ELR (cell line): ENCODE results near the gene WBP1L.
A peak's percentile ranks its signal among the peaks of the same experiment; 100 is the strongest.
"Not testable (repeated sequence)": the region's sequence is repeated elsewhere in the genome, so short reads cannot be mapped to it uniquely, and the experiment has no call there.

ENCODE experiments used
- DNase-seq: peaks from one replicate; pipeline ENCODE4 v3.0.0-alpha.2; 2015; ENCODE audit warnings: low read depth

Gene WBP1L

DNA sequence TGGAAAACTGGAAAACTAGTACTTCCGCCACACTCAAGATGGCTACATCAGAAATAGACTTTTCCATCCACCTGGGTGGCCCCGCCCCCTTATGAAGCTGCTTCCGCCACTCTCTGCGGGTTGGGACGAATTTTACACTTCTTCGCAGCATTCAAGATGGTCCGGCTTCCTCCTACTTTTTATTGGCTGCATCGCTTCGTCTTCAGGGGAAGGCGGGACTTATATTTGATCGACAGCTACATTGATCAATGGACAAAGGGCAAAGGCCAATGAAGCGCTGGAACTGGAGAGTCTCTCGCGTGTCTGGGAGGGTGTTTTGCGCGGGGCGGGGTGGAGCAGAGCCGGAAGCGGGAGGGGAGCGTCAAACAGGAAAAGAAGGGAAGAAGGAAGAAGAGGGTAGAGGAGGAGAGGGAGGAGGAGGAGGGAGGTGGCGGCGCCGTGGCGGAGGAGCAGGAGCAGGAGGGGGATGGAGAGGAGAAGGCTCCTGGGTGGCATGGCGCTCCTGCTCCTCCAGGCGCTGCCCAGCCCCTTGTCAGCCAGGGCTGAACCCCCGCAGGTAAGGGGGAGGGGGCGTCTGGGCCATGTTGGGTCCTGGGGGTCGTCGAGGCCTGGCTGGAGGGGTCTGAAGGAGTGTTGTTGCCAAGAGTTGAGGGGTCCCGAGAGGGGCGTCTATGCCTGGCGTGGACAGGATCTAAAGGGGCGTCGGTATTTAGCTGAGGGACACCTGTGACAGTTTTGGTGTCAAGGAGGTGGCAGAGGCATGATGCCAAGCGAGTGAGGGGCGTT, at the start of gene WBP1L:
Gene WBP1L, plus strand, starts transcription at position 361 of the 786 bp plus-strand sequence. Its CDS starts 106 bp downstream, at position 467.
- peak; percentile 100 for DNase-seq

DNA sequence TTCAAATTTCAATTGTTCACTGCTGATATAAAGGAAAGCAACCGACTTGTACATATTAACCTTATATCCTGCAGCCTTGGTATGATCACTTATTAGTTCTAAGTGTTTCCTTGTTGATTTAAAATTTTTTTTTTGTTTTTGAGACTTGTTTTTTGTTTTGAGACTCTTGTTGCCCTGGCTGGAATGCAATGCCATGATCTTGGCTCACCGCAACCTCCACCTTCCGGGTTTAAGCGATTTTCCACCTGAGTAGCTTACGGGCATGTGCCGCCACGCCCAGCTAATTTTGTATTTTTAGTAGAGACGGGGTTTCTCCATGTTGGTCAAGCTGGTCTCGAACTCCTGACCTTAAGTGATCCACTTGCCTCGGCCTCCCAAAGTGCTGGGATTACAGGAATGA, 48.3 kb upstream of the WBP1L start:
- not testable (repeated sequence) for DNase-seq

DNA sequence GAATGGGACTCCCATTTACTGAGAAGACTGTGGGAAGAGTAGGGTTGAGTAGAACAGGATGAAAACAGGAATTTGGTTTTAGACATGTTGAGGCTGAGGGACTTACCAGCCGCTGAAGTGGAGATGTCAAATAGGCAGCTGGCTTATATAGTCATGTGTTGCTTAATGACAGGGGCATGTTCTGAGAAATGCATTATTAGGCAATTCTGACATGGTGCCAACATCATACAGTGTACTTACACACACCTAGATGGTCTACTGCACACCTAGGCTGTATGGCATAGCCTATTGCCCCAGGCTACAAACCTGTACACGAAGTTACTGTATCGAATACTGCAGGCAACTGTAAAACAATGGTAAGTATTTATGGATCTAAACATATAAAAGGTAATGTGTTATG, 47.0 kb upstream of the WBP1L start:
- no peak for DNase-seq

DNA sequence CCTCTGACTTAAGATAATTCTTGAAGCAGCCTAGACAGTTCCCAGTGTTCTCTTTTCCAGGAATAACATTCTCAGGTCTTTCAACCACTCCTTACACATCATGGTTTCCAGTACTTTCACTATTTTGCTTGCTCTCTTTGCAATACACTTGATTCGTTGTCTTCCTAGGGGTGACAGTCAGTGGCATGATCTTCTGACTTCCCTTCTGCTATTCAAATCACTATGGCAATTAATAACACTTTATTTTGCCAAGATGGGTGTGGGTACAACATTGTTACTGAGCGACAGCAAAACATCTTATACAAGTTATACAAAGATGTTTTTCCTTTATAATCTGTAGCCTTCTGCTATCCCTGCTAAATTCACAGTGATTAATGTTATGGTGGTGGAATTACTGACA, 44.9 kb upstream of the WBP1L start:
- no peak for DNase-seq

DNA sequence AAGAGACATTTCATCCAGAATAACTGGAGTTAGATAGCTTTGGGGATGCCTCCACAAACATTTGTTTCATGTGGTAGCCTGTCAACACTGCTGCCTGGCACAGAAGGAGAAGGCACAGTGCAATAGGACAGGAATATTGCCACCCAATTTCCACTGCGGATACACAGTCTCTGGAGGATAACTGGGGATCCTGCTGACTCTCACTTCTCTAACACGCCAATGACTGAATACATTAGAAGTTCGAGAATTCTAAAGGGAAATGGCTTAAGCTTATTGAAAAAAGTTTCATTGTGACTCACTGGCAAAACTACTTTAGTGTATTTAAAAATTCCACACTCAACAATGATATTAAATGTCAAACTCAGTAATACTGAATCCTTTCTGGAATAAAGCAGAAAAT, 42.5 kb upstream of the WBP1L start:
- DNase-seq, result no peak

DNA sequence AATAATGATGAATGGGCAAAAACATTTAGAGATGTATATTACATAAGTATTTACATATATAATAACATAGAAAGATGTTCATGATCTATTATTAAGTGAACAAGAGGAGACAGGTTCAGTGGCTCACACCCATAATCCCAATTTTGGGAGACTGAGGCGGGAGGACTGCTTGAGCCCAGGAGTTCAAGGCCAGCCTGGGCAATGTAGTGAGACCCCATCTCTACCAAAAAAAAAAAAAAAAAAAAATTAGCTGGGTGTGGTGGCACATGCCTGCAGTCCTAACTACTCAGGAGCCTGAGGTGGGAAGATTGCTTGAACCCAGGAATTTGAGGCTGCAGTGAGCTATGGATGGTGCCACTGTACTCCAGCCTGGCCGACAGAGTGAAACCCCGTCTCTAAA, 42.0 kb upstream of the WBP1L start:
- DNase-seq, result no peak

DNA sequence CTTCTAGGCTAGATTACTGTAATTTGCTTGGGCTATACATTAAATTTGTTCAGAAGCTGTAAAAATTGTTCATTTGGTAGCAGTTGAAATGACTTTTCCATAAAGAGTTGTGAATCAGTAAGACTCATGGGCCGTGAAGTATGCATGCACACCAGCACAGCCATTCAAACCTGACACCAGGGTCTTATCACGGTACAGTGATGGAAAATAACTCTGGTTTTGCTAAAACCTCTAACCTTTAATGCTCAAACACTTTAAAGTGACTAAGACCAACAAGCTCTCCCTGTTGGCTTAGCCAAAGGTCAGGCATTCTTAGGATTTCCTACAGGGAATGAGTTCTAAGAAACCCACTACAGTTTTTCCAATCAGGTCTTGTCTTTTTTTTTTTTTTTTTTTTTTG, 41.0 kb upstream of the WBP1L start:
- no peak for DNase-seq

DNA sequence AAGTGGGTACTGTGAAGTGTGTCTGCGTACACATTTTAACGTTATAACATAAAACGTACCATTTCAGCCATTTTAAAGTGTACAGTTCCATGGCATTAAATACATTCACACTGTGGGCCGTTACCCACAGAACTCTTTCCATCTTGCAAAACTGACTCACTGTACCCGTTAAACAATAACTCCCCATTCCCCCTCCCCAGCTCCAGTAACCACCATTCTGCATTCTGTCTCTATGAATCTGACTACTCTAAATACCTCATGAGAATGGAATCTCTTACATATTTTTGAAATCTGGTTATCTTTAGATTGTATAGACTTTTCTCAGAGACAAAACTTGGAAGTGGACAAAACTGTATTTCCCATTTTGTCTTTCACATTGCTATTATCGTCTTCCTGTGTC, 38.8 kb upstream of the WBP1L start:
- DNase-seq, result peak; percentile 87

DNA sequence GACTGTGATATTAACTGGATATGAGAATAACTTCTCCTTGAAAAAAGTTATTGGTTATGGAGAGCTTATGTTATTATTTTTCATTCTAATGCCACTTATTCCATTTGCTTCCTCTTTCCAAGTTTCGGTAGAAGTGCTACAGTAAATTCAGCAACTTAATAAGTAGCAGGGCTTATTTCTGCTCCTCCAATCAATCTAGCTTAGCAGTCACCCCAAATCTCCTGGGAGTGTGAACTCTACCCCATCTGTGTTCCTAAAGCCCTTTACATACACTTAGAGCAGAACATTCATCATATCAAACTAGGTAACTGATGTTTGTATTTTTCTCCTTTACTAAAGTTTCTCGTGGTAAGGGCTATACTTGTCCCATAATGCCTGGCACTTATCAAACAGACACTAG, 38.2 kb upstream of the WBP1L start:
- DNase-seq, result no peak

DNA sequence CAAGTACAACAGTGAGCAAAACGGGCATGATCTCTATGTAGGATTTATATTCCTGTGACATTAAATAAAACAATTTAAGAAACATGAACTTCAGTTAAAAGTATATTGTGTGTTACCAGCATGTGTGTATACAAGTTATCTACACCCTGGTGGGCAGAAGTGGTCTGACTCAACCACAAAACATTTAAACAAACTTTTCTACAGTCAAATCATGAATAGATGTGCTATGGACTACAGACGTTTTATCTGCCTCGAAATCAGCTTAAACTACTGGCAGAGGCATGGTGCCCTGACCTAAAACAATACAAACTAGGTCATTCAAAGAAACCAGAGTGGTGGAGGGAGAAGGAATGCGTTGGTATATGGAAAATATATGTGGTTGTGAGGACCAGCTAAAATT, 33.1 kb upstream of the WBP1L start:
- DNase-seq, result peak; percentile 91

DNA sequence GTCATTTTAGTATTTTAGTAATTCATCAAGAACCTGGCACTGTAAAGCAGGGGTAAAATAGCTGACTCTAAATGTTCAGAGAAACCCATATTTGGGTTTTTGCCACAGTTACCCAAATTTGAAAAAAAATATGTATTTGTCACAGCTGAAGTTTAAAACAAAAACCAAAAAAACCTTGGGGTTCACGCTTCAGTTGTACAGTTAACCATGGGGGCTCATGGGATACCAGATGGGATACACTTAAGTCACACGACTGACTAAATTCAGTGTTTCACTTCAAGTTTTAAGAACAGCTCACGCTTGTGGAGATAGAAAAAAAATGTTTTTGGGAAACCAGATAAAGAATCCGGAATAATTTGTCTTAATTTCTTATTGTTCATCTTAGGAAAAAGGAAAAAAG, 31.7 kb upstream of the WBP1L start:
- no peak for DNase-seq

DNA sequence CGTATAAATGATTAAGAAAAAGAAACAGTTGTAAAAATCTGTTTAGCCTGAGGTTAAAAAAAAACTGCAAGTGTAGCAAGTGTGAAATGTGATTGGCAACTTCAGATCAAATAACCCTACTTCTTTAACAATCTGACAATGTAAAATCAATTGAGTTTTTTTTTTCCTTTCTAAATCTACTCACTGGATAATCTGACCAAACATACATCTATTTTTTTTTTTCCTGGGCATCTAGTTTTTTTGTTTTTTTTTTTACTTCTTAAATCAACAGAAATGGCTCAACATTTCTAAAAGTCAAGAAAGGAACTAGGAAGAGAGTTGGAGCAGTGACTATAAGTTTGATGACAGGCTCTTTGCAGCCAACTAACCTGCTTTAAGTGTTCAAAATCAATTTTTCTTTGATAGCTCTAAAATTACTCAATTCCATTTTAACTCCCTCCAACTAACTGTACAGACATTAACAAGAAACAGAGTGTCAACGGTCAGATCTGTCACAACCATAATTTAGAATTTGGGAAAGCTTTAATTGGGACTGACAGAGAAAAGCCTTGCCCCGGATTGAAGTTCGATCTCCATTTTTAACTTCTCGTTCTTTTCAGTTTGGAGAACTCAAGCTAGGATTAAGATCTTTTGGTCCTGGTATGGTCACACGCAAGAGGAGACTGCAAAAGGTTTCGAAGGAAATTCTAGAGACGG, 30.8 kb upstream of the WBP1L start:
- DNase-seq, result no peak

DNA sequence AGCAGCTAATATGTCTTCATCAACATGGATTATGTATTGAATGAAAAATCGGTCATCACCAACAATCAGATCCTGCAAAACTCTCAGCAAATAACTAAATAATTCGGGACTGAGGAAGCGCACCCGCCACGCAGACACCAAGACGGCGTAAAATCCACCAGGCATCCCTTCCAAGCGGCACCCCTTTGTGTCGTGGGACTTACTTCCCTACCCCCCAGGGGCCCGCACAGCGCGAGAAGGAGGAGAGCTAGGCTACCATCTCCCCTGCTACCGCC, 30.3 kb upstream of the WBP1L start:
- no peak for DNase-seq

DNA sequence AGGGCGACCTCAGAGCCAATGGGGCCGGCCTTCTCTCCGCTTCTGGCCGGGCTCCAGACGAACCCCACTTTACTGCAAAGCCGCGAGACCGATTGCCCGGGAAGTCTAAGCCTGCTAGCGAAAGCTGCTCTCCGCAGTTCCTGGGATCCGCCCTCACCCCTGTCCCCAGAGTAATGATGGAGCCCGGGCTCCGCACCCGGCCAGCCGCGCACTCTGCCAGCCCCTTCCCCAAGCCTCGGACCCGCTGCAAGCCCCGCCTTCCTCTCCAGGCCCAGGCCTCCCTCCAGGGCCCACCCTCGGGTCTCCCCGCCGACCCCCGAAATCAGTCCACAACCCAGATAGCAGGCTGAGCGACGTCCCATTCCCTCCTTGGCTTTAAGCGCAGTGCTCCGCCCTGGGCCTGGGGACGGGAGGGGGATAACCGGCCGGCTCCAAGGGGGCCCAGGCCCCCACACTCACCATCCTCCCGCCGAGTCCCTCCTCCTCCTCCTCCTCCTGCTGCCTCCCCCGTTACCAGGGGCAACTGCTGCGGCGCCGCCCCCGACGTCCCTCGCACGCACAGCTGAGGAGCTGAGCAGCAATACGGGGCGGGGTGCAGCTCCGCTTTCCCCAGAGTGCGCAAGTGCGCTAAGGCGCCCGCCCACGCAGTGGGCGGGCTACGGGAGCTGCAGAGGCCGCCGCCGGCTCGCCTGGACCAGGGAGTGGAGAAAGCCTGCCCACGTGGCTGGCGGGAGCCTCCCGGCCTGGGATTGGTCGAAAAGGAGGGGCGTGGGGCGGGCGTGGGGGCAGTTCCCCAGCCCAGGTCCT, 29.7 kb upstream of the WBP1L start, which contains the start of gene ARL3:
Gene ARL3, minus strand, starts transcription at position 584 of the 807 bp plus-strand sequence. Its CDS starts 122 bp downstream, at position 462.
- DNase-seq, result peak; percentile 99

DNA sequence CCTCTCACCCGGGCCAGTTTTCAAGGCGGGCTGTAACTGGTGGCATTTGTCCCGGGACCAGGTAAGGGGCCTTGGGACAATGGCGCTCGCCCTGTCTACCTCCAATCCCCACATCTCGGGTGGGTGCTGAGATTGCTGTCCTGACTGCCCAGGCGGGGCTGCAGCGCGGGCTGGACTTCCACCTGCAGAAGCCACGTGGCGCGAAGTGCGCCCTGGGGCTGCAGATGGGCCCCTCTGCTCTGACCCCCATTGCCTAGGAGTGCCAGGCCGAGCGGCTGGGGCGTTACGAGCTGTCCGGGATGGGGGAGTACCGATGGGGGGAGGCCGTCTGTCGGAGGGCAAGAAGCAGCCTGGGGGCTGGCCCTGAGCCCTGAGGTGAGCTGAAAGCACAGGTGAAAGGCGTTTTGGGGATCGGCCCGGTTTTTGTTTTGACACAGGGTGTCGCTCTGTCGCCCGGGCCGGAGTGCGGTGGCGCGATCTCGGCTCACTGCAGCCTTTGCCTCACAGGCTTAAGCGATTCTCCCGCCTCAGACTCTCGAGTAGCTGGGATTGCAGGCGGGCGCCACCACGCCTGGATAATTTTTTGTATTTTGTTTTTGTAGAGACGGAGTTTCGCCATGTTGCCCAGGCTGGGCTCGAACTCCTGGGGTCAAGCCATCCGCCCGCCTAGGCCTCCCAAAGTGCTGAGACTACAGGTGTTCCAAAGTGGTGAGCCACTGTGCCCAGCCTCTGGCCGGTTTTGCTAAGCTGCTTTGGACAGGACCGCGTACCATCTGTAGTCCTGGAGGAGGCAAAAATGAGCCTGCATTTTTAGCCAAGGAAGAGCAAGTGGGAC, 28.9 kb upstream of the WBP1L start, which contains the start of gene SFXN2:
Gene SFXN2, plus strand, starts transcription at position 16 of the 835 bp plus-strand sequence. CDS start 12,001 bp downstream, outside the sequence.
- DNase-seq, result peak; percentile 32

DNA sequence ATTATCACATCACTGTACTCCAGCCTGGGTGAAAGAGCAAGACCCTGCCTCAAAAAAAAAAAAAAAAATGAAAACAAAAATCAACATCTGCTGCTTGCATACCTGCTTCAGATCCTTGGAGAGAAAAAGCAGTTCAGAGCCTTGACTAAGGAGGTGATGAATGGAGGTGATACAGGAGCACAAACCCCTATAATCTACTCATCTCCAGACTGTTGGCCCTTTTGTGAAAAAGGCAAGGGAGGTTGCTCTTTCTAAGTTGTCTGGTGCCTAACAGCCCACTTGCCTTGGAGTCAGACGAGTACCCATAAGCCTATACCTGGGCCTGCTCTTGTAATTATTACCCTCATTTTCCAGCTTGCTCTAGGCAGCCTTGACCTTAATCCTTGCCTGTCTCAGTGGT, 27.9 kb upstream of the WBP1L start:
- no peak for DNase-seq

DNA sequence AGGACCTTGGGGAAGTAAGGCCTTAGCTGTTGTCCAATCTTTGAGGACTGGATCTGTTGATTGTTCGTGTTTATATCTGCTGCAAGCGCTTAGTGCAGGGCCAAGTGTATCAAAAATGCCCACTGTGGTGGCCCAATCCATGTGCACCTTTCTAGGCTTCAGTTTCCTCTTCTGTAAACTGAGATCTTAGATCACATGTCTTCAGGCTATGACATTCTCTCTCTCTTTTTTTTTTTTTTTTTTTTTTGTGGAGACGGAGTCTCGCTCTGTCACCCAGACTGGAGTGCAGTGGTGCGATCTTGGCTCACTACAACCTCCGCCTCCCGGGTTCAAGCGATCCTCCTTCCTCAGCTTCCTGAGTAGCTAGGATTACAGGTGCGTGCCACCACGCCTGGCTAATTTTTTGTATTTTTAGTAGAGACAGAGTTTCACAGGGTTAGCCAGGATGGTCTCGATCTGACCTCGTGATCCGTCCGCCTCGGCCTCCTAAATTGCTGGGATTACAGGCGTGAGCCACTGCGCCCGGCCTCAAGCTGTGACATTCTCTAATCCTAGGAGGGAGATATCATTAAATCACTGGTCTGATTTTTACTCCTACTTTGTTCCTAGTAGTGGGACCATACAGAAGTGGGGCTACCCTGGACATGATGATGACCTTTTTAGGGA, 26.7 kb upstream of the WBP1L start:
- DNase-seq, result not testable (repeated sequence)

DNA sequence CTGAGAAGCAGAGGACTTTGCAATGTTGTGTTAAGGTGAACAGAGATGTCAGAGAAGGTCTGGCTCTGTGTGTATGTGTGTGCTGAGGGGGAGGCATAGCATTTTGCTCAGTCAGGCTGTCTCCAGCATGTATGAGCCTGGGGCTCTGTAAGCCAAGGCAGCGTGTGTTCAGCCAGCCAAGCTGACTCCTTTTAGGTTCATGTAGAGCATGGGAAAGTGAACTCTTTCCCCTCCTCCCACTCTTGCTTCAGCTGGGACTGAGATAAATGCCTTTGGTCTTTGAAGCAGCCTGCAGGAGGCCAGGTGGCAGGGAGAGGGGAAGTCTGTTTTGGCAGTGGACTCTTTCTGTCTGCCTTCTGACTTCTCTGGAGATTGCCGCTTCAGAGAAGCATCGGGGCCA, 25.5 kb upstream of the WBP1L start:
- no peak for DNase-seq

DNA sequence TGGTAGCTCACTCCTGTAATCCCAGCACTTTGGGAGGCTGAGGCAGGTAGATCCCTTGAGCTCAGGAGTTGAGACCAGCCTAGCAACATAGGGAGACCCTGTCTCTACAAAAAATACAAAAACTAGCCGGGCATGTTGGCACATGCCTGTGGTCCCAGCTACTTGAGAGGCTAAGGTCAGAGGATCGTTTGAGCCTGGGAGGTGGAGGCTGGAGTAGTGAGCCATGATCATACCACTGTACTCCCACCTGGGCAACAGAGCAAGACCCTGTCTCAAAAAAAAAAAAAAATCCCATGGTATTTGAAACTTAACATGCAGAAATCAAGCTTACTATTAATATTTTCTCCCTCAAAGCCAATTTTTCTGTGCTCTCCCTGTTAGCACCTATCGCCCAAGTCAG, 23.4 kb upstream of the WBP1L start:
- DNase-seq, result no peak

DNA sequence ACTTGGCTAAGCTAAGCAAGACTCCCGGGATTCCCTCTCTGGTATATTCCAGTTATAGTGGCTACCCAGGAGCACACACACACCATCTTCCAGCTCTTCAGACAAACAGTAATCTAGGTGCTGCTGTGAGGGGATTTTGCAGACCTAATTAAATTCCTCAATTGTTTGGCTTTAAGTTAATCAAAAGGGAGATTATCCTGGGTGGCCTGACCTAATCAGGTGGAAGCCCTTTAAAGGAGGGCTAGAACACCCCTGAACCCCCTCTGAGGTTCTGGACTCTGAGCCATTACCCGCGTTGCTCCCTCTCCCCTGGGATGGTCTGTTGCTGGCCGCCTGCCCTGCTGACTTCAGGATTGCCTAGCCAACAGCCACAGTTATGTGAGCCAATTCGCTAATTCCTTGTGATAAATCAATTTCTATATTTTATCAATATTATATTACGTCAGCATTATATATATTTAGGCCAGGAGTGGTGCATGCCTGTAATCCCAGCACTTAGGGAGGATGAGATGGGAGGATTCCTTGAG, 22.9 kb upstream of the WBP1L start:
- no peak for DNase-seq

DNA sequence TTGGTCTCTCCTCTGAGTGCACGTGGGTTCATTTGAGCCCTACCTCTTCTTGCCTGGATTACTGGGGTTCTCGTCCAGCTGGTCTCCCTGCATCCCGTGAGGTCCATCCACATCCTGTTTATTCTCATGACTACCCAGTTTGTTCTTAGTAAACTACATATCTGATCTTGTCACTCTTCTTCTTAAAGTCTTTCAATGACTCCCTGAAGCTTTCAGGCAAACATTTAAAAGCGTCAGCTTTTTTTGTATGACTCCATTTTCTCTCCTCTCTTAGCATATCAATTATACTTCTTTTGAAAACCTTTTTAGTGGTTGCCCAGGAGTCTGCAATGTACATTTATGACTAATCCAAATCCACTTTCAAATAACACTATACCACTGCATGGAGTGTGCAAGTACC, 21.8 kb upstream of the WBP1L start:
- DNase-seq, result no peak
